ENCODE data around the gene OR5M11. TPM values are rescaled to one million over a fixed set of nuclear protein-coding genes. Genes with fewer than 3 reads are reported as not detected.
"Not testable (repeated sequence)": the region's sequence is repeated elsewhere in the genome, so short reads cannot be mapped to it uniquely, and the experiment has no call there.

The OR5M11 gene
- polyA plus RNA-seq (2013, experiment 1 of 2): not detected
- polyA plus RNA-seq (2013, experiment 2 of 2): not detected

DNA sequence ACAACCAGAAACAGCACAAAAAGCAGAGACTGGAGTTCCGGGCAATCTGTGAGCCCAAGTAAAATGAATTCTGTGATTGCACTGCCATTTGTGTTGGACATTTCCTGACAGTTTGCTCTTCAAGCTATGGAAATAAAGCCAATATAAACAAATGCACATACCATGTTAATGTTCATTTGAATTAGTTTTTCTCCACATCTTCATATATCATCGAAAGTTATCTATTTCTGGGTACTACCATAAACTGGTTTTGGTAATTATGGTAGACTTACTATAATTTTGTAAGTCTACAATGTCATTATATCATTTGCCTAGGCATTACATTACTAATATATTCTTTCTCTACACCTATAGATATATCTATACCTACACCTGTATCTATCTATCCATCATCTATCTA, at the start of gene OR5M11:
TSS of gene OR5M11 (minus strand) at position 101 of the 400 bp plus-strand sequence. CDS start at position 101, 0 bp downstream.
- H2BK15ac ChIP-seq (ENCODE audit: low read length): no peak within 1 kb of the TSS
- no peak within 1 kb of the TSS for H3K27ac ChIP-seq (replicated peaks; ENCODE audit: low read length)
- no peaks in the 10 kb centered on the region for H3K9me3 ChIP-seq (replicated peaks in 1 of 2; ENCODE audit: control insufficient read depth in 2 of 2, insufficient read depth in 1 of 2, low read depth in 1 of 2, low read length in 2 of 2)
- H3K9ac ChIP-seq (ENCODE audit: low read depth, low read length, poor library complexity): no peak within 1 kb of the TSS
- no peak within 1 kb of the TSS for H3K4ac ChIP-seq (ENCODE audit: low read length)
- H3K4me2 ChIP-seq (ENCODE audit: insufficient read depth, low read length, poor library complexity, severe bottlenecking): no peak within 1 kb of the TSS
- no CpG with 5 or more reads among the region's 2 CpGs for WGBS, 2 donors (ENCODE audit: extremely low coverage in 2 of 2, insufficient read length in 2 of 2, insufficient replicate concordance in 1 of 2)
- H3K23ac ChIP-seq (ENCODE audit: low read depth, low read length, poor library complexity): no peak within 1 kb of the TSS
- H2BK120ac ChIP-seq (ENCODE audit: low read depth, low read length): no peak within 1 kb of the TSS
- no peak within 1 kb of the TSS for H2BK12ac ChIP-seq (ENCODE audit: low read length)
- peak within 1 kb of the TSS; percentile 56 for H4K8ac ChIP-seq (ENCODE audit: low read depth, low read length)
- H3K79me1 ChIP-seq (ENCODE audit: low read depth, low read length): no peaks in the 10 kb centered on the region
- no peak for DNase-seq (ENCODE audit: low spot score)
- no peak within 1 kb of the TSS for H4K91ac ChIP-seq (ENCODE audit: low read depth, low read length, poor library complexity)
- no peaks in the 10 kb centered on the region for H3K36me3 ChIP-seq (replicated peaks in 1 of 2; ENCODE audit: control insufficient read depth in 2 of 2, insufficient read depth in 2 of 2, low read length in 2 of 2)
- no peak within 1 kb of the TSS for H3K14ac ChIP-seq (ENCODE audit: low read length)
- no peak within 1 kb of the TSS for H3K4me3 ChIP-seq (ENCODE audit: low read length in 2 of 2)
- H3K4me1 ChIP-seq (ENCODE audit: control insufficient read depth in 2 of 2, insufficient read depth in 1 of 2, low read depth in 1 of 2, low read length in 2 of 2): no peaks in the 10 kb centered on the region
- no peak within 1 kb of the TSS for H2AK5ac ChIP-seq (ENCODE audit: low read depth, low read length)
- no peak within 1 kb of the TSS for H2AFZ ChIP-seq (ENCODE audit: low read length)
- no peak within 1 kb of the TSS for H2BK5ac ChIP-seq (ENCODE audit: low read length)
- H3K18ac ChIP-seq (ENCODE audit: low read length): no peak within 1 kb of the TSS
- no peaks in the 10 kb centered on the region for H3K27me3 ChIP-seq (ENCODE audit: control insufficient read depth in 3 of 3, insufficient read depth in 3 of 3, low read depth in 1 of 3, low read length in 3 of 3)

- H4K91ac ChIP-seq (ENCODE audit: low read depth, low read length, poor library complexity); H3K36me3 ChIP-seq (replicated peaks in 1 of 2; ENCODE audit: control insufficient read depth in 2 of 2, insufficient read depth in 2 of 2, low read length in 2 of 2); H3K14ac ChIP-seq (ENCODE audit: low read length); H2BK12ac ChIP-seq (ENCODE audit: low read length); H2BK15ac ChIP-seq (ENCODE audit: low read length); H3K18ac ChIP-seq (ENCODE audit: low read length); H2BK5ac ChIP-seq (ENCODE audit: low read length); H3K27ac ChIP-seq (replicated peaks; ENCODE audit: low read length); H3K79me1 ChIP-seq (ENCODE audit: low read depth, low read length); H3K4me3 ChIP-seq (ENCODE audit: low read length in 2 of 2); H3K9ac ChIP-seq (ENCODE audit: low read depth, low read length, poor library complexity); H2AFZ ChIP-seq (ENCODE audit: low read length); H3K27me3 ChIP-seq (ENCODE audit: control insufficient read depth in 3 of 3, insufficient read depth in 3 of 3, low read depth in 1 of 3, low read length in 3 of 3); H3K23ac ChIP-seq (ENCODE audit: low read depth, low read length, poor library complexity); H3K4ac ChIP-seq (ENCODE audit: low read length); DNase-seq (ENCODE audit: low spot score); H2AK5ac ChIP-seq (ENCODE audit: low read depth, low read length); H3K9me3 ChIP-seq (replicated peaks in 1 of 2; ENCODE audit: control insufficient read depth in 2 of 2, insufficient read depth in 1 of 2, low read depth in 1 of 2, low read length in 2 of 2); H4K8ac ChIP-seq (ENCODE audit: low read depth, low read length); H3K4me2 ChIP-seq (ENCODE audit: insufficient read depth, low read length, poor library complexity, severe bottlenecking); H2BK120ac ChIP-seq (ENCODE audit: low read depth, low read length); H3K4me1 ChIP-seq (ENCODE audit: control insufficient read depth in 2 of 2, insufficient read depth in 1 of 2, low read depth in 1 of 2, low read length in 2 of 2): not testable (repeated sequence)
- no CpG with 5 or more reads among the region's 20 CpGs for WGBS, 2 donors (ENCODE audit: extremely low coverage in 2 of 2, insufficient read length in 2 of 2, insufficient replicate concordance in 1 of 2)
Measured at GRCh38 chr11:56592088-56592717, 49.1 kb upstream of the OR5M11 start.

DNA sequence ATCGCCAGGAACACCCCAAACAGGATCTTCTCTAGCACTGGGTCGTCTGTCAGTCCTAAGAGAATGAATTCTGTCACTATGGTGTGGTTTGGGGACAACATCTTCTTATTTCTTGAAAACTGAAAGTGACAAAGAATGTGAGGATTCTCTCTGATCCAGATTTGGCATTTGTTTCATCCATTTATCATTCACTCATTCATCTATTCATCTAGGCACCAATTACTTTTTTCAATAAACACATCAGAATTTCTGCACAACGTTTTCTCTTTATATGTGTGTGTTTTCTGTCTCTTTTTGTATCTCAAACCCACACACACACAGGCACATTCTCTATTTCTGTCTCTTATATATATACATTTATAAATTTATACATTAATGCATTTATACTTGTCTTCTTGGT, 34.6 kb upstream of the OR5M11 start, which contains the start of gene OR5M10:
TSS of gene OR5M10 (minus strand) at position 101 of the 400 bp plus-strand sequence. CDS start at position 101, 0 bp downstream.
- Histone ChIP-seq H2AFZ (ENCODE audit: low read length) (no peak within 1 kb of the TSS), H3K4me3 (ENCODE audit: low read length in 2 of 2) (no peak within 1 kb of the TSS), H2BK12ac (ENCODE audit: low read length) (no peak within 1 kb of the TSS), H3K27ac (replicated peaks; ENCODE audit: low read length) (no peak within 1 kb of the TSS), H3K79me1 (ENCODE audit: low read depth, low read length) (no peaks in the 10 kb centered on the region), H3K18ac (ENCODE audit: low read length) (no peak within 1 kb of the TSS), H3K4me1 (ENCODE audit: control insufficient read depth in 2 of 2, insufficient read depth in 1 of 2, low read depth in 1 of 2, low read length in 2 of 2) (no peaks in the 10 kb centered on the region), H2BK5ac (ENCODE audit: low read length) (no peak within 1 kb of the TSS), H3K9me3 (replicated peaks in 1 of 2; ENCODE audit: control insufficient read depth in 2 of 2, insufficient read depth in 1 of 2, low read depth in 1 of 2, low read length in 2 of 2) (no peaks in the 10 kb centered on the region), H4K91ac (ENCODE audit: low read depth, low read length, poor library complexity) (no peak within 1 kb of the TSS), H3K4ac (ENCODE audit: low read length) (no peak within 1 kb of the TSS), H2AK5ac (ENCODE audit: low read depth, low read length) (no peak within 1 kb of the TSS), H3K36me3 (replicated peaks in 1 of 2; ENCODE audit: control insufficient read depth in 2 of 2, insufficient read depth in 2 of 2, low read length in 2 of 2) (no peaks in the 10 kb centered on the region), H4K8ac (ENCODE audit: low read depth, low read length) (no peak within 1 kb of the TSS), H3K14ac (ENCODE audit: low read length) (no peak within 1 kb of the TSS), H2BK15ac (ENCODE audit: low read length) (no peak within 1 kb of the TSS), H3K9ac (ENCODE audit: low read depth, low read length, poor library complexity) (no peak within 1 kb of the TSS), H3K23ac (ENCODE audit: low read depth, low read length, poor library complexity) (no peak within 1 kb of the TSS), H3K4me2 (ENCODE audit: insufficient read depth, low read length, poor library complexity, severe bottlenecking) (no peak within 1 kb of the TSS), H2BK120ac (ENCODE audit: low read depth, low read length) (no peak within 1 kb of the TSS), H3K27me3 (ENCODE audit: control insufficient read depth in 3 of 3, insufficient read depth in 3 of 3, low read depth in 1 of 3, low read length in 3 of 3) (no peaks in the 10 kb centered on the region)
- WGBS, 2 donors (ENCODE audit: extremely low coverage in 2 of 2, insufficient read length in 2 of 2, insufficient replicate concordance in 1 of 2): no CpG with 5 or more reads among the region's 3 CpGs
- no peak for DNase-seq (ENCODE audit: low spot score)

- H2BK120ac ChIP-seq (ENCODE audit: low read depth, low read length): no peak overlapping the region
- H3K36me3 ChIP-seq (replicated peaks in 1 of 2; ENCODE audit: control insufficient read depth in 2 of 2, insufficient read depth in 2 of 2, low read length in 2 of 2): no peaks in the 10 kb centered on the region
- H4K91ac ChIP-seq (ENCODE audit: low read depth, low read length, poor library complexity): no peak overlapping the region
- no peak overlapping the region for H2AK5ac ChIP-seq (ENCODE audit: low read depth, low read length)
- no peak for DNase-seq (ENCODE audit: low spot score)
- no peaks in the 10 kb centered on the region for H3K9me3 ChIP-seq (replicated peaks in 1 of 2; ENCODE audit: control insufficient read depth in 2 of 2, insufficient read depth in 1 of 2, low read depth in 1 of 2, low read length in 2 of 2)
- no peaks in the 10 kb centered on the region for H3K27me3 ChIP-seq (ENCODE audit: control insufficient read depth in 3 of 3, insufficient read depth in 3 of 3, low read depth in 1 of 3, low read length in 3 of 3)
- no peaks in the 10 kb centered on the region for H3K79me1 ChIP-seq (ENCODE audit: low read depth, low read length)
- H2BK15ac ChIP-seq (ENCODE audit: low read length): no peak overlapping the region
- no peak overlapping the region for H2BK12ac ChIP-seq (ENCODE audit: low read length)
- H3K4ac ChIP-seq (ENCODE audit: low read length): no peak overlapping the region
- no peak overlapping the region for H3K4me2 ChIP-seq (ENCODE audit: insufficient read depth, low read length, poor library complexity, severe bottlenecking)
- H3K4me3 ChIP-seq (ENCODE audit: low read length in 2 of 2): no peak overlapping the region
- H3K4me1 ChIP-seq (ENCODE audit: control insufficient read depth in 2 of 2, insufficient read depth in 1 of 2, low read depth in 1 of 2, low read length in 2 of 2): no peaks in the 10 kb centered on the region
- no peak overlapping the region for H2AFZ ChIP-seq (ENCODE audit: low read length)
- no peak overlapping the region for H2BK5ac ChIP-seq (ENCODE audit: low read length)
- H3K9ac ChIP-seq (ENCODE audit: low read depth, low read length, poor library complexity): no peak overlapping the region
- H3K23ac ChIP-seq (ENCODE audit: low read depth, low read length, poor library complexity): no peak overlapping the region
- no CpG with 5 or more reads among the region's 6 CpGs for WGBS, 2 donors (ENCODE audit: extremely low coverage in 2 of 2, insufficient read length in 2 of 2, insufficient replicate concordance in 1 of 2)
- H3K14ac ChIP-seq (ENCODE audit: low read length): no peak overlapping the region
- H4K8ac ChIP-seq (ENCODE audit: low read depth, low read length): no peak overlapping the region
- H3K18ac ChIP-seq (ENCODE audit: low read length): no peak overlapping the region
- no peak overlapping the region for H3K27ac ChIP-seq (replicated peaks; ENCODE audit: low read length)
Measured at GRCh38 chr11:56558574-56558973, 15.5 kb upstream of the OR5M11 start.

Measured in neuronal stem cell (in vitro differentiated cells).